Activated CD4-positive, alpha-beta T cell treated with anti-CD3 and anti-CD28 coated beads, Interleukin-2, Interleukin-4, amounts not matched to agents 100 ng/mL and 50 ng/mL, durations not matched to agents 16 hours and 8 hours (primary cell): ENCODE data around the gene ALDH16A1.
A peak's percentile ranks its signal among the peaks of the same experiment; 100 is the strongest.

Experiments used
- DNase-seq: peaks from one replicate; pipeline ENCODE4 v3.0.0-alpha.2; 2020; ENCODE audit warnings: low spot score

Gene ALDH16A1

GRCh38 chr19:49488863-49489537 is 36.0 kb downstream of the ALDH16A1 start:
- DNase-seq, result no peak

GRCh38 chr19:49489601-49490167 is 36.7 kb downstream of the ALDH16A1 start:
- no peak for DNase-seq

- DNase-seq, result no peak
These were observed 37.4 kb downstream of the ALDH16A1 start for GRCh38 chr19:49490287-49491029.

DNA sequence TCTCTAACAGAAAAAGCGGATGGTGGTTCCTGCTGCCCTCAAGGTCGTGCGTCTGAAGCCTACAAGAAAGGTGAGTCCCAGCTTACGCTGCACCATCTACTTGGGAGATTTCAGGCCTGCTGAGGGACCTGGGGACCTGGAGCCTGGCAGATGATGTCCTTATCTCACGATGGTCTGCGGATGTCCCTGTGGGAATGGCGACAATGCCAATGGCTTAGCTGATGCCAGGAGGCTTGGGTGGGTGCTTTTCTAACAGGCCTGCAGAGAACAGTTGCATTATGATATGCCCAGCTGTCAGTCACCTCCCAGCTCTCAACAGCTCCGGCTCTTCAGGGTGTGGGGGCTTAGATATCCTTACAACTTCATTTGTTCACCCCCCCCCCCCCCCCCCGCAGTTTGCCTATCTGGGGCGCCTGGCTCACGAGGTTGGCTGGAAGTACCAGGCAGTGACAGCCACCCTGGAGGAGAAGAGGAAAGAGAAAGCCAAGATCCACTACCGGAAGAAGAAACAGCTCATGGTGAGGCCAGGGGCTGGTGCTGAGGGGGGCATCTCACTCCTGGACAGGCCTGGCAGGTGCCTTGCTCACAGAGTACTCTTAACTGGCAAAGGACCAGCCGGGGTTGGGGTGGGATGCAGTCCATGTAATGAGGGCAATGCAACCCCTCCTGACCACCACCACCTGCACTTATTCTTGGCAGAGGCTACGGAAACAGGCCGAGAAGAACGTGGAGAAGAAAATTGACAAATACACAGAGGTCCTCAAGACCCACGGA is 38.2 kb downstream of the ALDH16A1 start:
- DNase-seq, result no peak

DNA sequence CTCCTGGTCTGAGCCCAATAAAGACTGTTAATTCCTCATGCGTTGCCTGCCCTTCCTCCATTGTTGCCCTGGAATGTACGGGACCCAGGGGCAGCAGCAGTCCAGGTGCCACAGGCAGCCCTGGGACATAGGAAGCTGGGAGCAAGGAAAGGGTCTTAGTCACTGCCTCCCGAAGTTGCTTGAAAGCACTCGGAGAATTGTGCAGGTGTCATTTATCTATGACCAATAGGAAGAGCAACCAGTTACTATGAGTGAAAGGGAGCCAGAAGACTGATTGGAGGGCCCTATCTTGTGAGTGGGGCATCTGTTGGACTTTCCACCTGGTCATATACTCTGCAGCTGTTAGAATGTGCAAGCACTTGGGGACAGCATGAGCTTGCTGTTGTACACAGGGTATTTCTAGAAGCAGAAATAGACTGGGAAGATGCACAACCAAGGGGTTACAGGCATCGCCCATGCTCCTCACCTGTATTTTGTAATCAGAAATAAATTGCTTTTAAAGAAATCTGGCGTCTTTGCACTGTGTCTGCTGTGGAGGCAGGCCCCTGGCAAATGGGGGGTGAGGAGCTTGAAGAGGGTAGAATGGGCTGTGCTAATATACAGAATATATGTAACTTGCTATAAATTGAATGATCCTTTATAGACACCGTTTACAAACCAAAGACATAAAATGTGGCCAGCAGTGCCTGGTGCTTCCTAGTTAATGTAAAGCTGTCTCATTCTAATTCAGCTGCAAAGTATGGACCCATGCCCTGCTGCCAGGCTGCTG is 39.0 kb downstream of the ALDH16A1 start:
- no peak for DNase-seq

DNA sequence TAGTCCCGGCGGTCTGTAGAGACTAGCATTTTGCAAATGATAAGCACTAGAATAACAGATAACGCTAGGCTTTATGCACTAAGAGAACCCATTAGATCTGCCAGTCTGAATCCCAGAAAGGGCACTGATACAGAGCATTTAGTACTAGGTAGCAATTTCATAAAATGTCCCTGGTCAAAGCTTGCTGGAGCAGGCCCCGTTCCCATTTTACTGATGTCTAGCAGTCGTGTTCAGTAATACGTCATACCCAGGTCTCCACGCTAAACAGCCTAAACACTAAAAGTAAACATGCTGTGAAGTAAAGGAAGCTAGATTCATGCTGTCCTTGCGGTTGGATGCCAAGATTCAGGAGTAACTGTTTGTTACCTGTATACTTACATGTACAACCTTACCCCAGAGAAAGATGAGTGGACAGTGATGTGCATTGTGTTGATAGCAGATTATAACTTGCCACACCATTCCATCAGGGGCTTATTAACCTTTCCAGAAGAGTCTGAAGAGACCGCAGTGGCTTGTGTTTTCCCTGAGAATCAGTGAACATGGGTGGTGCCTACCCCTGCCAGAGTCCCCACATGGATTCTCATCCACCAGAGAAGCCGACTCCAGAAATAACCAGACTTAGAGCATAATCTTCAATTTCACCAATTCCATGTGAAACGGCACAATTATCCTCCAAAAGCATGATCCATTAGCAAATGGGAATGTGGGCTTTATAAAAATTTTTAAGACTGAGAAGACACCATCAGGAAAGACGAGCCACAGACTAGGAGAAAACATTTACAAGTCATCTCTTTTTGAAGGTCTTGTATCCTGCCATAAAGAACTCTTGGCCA is 39.8 kb downstream of the ALDH16A1 start:
- DNase-seq, result no peak

GRCh38 chr19:49496574-49497008 is 43.6 kb downstream of the ALDH16A1 start:
- no peak for DNase-seq

DNA sequence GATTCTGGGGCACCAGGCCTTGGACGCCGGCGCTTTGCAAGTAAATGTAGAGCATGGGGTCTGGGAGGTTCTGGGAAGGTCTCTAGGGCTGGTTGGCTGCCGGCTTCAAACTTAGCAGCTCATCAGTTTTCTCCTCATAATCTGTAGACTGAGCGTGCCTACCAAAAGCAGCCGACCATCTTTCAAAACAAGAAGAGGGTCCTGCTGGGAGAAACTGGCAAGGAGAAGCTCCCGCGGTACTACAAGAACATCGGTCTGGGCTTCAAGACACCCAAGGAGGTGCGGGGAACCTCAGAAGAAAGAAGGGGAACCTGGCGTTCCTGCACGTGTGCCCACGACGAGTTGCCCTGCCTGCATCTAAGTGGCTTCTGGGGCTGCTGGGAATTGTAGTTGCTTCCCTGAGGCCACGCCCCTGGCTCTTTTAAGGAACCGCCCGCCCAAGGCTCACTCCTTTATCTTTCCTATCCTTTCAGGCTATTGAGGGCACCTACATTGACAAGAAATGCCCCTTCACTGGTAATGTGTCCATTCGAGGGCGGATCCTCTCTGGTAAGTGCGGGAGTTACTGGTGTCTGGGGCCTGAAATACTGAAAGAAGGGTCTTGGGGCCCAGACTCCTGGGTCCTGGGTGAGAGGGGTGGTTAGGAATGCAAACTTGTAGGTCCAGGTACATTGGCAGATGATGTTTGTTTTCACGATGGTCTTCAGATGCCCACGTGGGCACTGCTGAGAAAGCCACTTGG is 44.2 kb downstream of the ALDH16A1 start:
- peak; percentile 77 for DNase-seq

DNA sequence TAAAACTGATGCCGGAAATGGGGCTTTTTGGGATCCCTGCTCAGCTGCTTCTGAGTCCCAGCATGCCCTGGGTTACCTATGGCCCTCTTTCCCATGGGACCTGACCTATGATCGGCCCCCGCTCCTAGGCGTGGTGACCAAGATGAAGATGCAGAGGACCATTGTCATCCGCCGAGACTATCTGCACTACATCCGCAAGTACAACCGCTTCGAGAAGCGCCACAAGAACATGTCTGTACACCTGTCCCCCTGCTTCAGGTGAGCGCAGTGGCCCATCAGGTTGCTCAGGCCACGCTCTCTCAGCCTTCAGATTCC is 44.7 kb downstream of the ALDH16A1 start:
- no peak for DNase-seq

DNA sequence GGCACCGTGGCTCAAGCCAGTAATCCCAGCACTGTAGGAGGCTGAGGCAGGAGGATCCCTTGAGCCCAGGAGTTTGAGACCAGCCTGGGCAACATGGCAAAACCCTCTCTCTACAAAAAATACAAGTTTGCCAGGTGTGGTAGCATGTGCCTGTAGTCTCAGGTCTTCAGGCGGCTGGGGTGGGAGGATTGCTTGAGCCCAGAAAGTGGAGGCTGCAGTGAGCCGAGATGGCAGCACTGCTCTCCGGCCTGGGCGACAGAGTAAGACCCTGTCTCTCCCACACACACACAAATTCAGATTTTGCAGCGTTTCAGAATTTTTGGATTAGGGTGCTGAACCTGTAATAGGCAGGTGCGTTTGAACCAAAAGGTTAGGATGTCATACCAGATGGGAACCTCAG is 45.5 kb downstream of the ALDH16A1 start:
- no peak for DNase-seq

GRCh38 chr19:49499030-49499670 is 46.1 kb downstream of the ALDH16A1 start:
- no peak for DNase-seq

- no peak for DNase-seq
These were observed 50.0 kb downstream of the ALDH16A1 start for GRCh38 chr19:49502866-49503581.

DNA sequence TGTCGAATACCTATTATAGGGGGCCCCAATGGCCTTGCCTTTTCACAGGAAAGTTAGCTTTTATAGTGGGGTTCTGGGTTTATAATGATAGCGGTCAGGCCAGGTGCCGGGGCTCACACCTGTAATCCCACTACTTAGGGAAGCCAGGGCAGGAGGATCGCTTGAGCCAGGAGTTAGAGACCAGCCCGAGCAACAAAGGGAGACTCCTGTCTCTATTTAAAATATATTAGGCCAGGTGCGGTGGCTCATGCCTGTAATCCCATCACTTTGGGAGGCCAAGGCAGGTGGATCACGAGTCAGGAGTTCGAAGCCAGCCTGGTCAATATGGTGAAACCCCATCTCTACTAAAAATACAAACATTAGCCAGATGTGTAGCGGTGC is 50.5 kb downstream of the ALDH16A1 start:
- no peak for DNase-seq

DNA sequence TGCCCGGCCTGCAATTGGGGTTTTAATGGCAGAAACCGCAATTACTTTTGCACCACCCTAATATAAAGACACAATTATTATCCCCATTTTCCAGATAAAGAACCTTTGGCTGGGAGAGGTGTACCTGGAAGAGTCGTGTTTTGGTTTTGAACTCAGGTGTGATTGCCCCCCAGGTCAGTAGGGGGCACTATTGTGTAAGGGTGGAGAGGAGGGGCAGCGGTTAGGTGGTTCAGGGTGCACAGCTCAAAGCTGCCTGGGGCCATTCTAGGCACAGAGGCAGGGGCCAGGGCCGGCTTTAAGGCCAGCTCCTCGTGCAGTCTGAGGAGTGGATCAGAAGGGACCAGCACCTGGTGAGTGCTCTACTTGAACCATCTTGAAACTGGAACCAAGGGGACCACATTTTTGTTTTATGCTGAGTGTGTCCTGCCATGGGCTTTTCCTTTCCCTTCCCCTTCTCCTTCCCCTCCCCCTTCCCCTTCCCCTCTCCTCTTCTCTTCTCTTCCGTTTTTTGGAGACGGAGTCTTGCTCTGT is 53.6 kb downstream of the ALDH16A1 start:
- peak; percentile 82 for DNase-seq

DNA sequence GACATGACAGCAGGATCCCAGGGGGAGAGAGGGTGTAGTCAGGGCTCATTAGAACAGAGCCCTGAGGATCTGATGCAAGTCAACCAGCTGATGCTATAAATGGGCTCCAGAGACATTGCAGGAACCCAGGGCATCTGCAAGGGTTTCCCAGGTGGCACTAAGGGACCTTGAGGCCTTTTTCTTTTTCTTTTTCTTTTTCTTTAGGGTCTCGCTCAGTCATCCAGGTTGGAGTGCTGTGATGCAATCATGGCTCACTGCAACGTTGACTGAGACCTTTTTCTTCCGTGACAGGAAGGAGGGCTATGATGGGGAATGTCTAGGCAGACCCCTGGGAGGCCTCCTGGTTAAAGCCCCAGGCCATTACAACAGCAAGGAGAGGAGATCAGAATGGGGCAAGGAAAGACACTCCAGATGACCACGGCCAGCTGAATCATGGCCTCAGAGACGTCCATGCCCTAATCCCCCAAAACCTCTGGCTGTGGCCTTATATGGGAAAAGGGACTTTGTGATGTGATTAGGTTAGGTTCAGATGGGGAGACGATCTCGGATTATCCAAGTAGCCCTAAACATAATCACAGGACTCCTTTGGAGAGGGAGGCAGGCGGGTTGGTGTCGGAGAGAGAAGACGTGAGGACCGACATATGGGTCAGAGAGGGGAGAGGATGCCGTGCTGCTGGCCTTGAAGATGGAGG is 54.9 kb downstream of the ALDH16A1 start:
- no peak for DNase-seq

DNA sequence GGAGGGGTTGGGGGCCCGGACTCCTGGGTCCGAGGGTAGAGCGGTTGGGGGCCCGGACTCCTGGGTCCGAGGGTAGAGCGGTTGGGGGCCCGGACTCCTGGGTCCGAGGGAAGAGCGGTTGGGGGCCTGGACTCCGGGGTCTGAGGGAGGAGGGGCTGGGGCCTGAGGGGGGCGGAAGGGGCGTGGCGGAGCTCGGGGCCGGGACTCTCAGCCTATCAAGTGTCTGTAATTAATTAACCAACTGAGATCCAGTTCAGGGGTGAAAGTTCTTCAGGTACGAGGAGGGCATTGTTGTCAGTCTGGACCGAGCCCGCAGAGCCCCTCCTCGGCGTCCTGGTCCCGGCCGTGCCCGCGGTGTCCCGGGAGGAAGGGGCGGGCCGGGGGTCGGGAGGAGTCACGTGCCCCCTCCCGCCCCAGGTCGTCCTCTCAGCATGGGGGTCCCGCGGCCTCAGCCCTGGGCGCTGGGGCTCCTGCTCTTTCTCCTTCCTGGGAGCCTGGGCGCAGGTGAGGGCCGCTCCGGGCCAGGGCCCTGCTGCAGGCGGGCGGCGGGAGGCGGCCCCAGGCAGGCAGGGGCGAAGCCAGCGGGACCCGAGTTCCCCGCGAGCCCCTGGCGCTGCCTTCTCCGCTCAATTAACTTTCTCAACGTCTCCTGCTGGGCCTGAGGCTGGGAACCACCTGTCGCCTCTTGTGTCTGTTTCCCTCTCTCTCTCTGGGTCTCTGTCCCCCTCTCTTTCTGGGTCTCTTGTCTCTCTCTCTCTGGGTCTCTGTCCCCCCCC is 60.1 kb downstream of the ALDH16A1 start:
- DNase-seq, result no peak

DNA sequence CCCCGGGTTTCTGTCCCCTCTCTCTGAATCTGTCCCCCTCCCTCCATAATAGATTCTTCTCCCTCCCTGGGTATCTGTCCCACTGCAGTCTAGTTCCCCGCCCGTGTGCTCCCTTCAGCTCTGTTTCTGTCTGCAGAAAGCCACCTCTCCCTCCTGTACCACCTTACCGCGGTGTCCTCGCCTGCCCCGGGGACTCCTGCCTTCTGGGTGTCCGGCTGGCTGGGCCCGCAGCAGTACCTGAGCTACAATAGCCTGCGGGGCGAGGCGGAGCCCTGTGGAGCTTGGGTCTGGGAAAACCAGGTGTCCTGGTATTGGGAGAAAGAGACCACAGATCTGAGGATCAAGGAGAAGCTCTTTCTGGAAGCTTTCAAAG is 60.7 kb downstream of the ALDH16A1 start:
- DNase-seq, result no peak

- no peak for DNase-seq
These were observed 61.1 kb downstream of the ALDH16A1 start for GRCh38 chr19:49514151-49514550.
